Suprapubic skin (tissue), 3 donors: ENCODE measurements around the gene DDR1.

ENCODE experiments used
- EP300 ChIP-seq: sonication (generic); formaldehyde crosslinking; IDR thresholded peaks from one replicate; pipeline ENCODE4 v1.6.1; 2017; ENCODE audit warnings: antibody characterized with exemption
- POLR2A ChIP-seq, 2 donors: fragments of 450-650 bp; IDR thresholded peaks; one replicate each; pipeline ENCODE4 v1.6.1; 2017; ENCODE audit warnings: antibody characterized with exemption in 2 of 2, mild to moderate bottlenecking in 2 of 2, moderate library complexity in 2 of 2
- TF ChIP-seq, protein P1 (sequence below), 2 donors: fragments of 200-600 bp in 1 of 2; fragments of 450-650 bp in 1 of 2; sonication (generic) in 1 of 2; IDR thresholded peaks; one replicate each; pipeline ENCODE4 v1.5.1; 2016 to 2019; ENCODE audit warnings: antibody characterized with exemption in 2 of 2, mild to moderate bottlenecking in 1 of 2, moderate library complexity in 1 of 2

DNA sequence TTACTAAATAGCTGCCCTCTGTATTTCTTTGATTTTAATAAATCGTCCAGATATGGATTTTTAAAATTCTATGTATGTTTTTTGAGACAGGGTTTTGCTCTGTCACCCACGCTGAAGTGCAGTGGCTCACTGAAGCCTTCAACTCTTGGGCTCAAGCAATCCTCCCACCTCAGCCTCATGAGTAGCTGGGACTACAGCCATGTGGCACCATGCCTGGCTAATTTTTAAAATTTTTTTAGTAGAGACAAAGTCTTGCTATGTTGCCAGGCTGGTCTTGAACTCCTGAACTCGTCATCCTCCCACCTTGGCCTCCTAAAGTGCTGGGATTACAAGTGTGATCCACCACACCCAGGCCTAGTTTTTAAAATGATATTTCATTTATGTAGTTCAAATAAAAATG, 47.4 kb upstream of the DDR1 start:
- TF ChIP-seq, protein P1, sequence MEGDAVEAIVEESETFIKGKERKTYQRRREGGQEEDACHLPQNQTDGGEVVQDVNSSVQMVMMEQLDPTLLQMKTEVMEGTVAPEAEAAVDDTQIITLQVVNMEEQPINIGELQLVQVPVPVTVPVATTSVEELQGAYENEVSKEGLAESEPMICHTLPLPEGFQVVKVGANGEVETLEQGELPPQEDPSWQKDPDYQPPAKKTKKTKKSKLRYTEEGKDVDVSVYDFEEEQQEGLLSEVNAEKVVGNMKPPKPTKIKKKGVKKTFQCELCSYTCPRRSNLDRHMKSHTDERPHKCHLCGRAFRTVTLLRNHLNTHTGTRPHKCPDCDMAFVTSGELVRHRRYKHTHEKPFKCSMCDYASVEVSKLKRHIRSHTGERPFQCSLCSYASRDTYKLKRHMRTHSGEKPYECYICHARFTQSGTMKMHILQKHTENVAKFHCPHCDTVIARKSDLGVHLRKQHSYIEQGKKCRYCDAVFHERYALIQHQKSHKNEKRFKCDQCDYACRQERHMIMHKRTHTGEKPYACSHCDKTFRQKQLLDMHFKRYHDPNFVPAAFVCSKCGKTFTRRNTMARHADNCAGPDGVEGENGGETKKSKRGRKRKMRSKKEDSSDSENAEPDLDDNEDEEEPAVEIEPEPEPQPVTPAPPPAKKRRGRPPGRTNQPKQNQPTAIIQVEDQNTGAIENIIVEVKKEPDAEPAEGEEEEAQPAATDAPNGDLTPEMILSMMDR (IDR thresholded peaks at IDR 0.05) = no peak
- TF ChIP-seq EP300 = no peak
- no peak for TF ChIP-seq POLR2A (IDR thresholded peaks at IDR 0.05)
